ENCODE data around the gene S100A1.
A peak's percentile ranks its signal among the peaks of the same experiment; 100 is the strongest.

- TF ChIP-seq, protein P1, sequence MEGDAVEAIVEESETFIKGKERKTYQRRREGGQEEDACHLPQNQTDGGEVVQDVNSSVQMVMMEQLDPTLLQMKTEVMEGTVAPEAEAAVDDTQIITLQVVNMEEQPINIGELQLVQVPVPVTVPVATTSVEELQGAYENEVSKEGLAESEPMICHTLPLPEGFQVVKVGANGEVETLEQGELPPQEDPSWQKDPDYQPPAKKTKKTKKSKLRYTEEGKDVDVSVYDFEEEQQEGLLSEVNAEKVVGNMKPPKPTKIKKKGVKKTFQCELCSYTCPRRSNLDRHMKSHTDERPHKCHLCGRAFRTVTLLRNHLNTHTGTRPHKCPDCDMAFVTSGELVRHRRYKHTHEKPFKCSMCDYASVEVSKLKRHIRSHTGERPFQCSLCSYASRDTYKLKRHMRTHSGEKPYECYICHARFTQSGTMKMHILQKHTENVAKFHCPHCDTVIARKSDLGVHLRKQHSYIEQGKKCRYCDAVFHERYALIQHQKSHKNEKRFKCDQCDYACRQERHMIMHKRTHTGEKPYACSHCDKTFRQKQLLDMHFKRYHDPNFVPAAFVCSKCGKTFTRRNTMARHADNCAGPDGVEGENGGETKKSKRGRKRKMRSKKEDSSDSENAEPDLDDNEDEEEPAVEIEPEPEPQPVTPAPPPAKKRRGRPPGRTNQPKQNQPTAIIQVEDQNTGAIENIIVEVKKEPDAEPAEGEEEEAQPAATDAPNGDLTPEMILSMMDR (conservative IDR thresholded peaks at IDR 0.05; ENCODE audit: low read depth, low read length): peak; percentile 96
- no peak for TF ChIP-seq EZH2 (IDR thresholded peaks at IDR 0.05; ENCODE audit: borderline replicate concordance, low read depth, low read length, poor library complexity, severe bottlenecking)
Measured at GRCh38 chr1:153677718-153678518, 49.7 kb downstream of the S100A1 start.

Data from A673 (cell line).